Transverse colon (tissue), 4 donors: ENCODE results near the gene PEX19. TPM values are rescaled to one million over a fixed set of nuclear protein-coding genes. Genes with fewer than 3 reads are reported as not detected.

Experiments
- DNase-seq: peaks from one replicate; pipeline ENCODE4 v3.0.0-alpha.2; 2019
- H3K27ac ChIP-seq, 4 donors: fragments of 200-600 bp; sonication (generic); 2 replicates each; pipeline ENCODE4 v1.5.1; 2016 to 2018; ENCODE audit warnings: inconsistent platforms in 4 of 4
- H3K27me3 ChIP-seq: fragments of 200-600 bp; sonication (generic); 2 replicates; pipeline ENCODE4 v1.5.1; 2017; ENCODE audit warnings: inconsistent platforms
- H3K36me3 ChIP-seq, 4 donors: fragments of 200-600 bp; sonication (generic); 2 replicates each; pipeline ENCODE4 v1.5.1; 2017 to 2019; ENCODE audit warnings: inconsistent platforms in 4 of 4
- H3K4me1 ChIP-seq, 4 donors: fragments of 200-600 bp; sonication (generic); 2 replicates each; pipeline ENCODE4 v1.5.1; 2017 to 2020; ENCODE audit warnings: inconsistent platforms in 4 of 4
- H3K4me3 ChIP-seq, 4 donors: fragments of 200-600 bp; sonication (generic); 1 replicate in 1 of 4; 2 replicates in 3 of 4; pipeline versions ENCODE4 v1.5.1 to v1.6.1; 2017 to 2019; ENCODE audit warnings: inconsistent platforms in 4 of 4
- H3K9me3 ChIP-seq, 2 donors: fragments of 200-600 bp; sonication (generic); 2 replicates each; pipeline ENCODE4 v1.5.1; 2017 to 2019; ENCODE audit warnings: inconsistent platforms in 2 of 2
- EP300 ChIP-seq: sonication (generic); formaldehyde crosslinking; IDR thresholded peaks from one replicate; pipeline ENCODE4 v1.6.1; 2017; ENCODE audit warnings: antibody characterized with exemption, low read depth
- POLR2A ChIP-seq: fragments of 450-650 bp; IDR thresholded peaks from one replicate; pipeline ENCODE4 v1.6.1; 2016; ENCODE audit warnings: antibody characterized with exemption, mild to moderate bottlenecking, moderate library complexity
- POLR2AphosphoS5 ChIP-seq, 3 donors: sonication (generic); formaldehyde crosslinking; IDR thresholded peaks; one replicate each; pipeline ENCODE4 v1.6.1; 2016; ENCODE audit warnings: antibody characterized with exemption in 3 of 3
- WGBS, 2 donors: methylation state at CpG; one replicate each; pipeline ENCODE4 v1.1.5; 2018; ENCODE audit warnings: low coverage in 1 of 2; 5-methylcytosine and 5-hydroxymethylcytosine counted together
- in situ Hi-C, 4 donors: fragments of 200-750 bp; cut with MboI; loops; one replicate each; pipeline versions ENCODE4 v1.15.0 to v1.15.1; 2017; ENCODE audit warnings: low sequenced_read_pairs in 3 of 4, low pct_ligation_motif_present in 1 of 4, low pct_unique_long_range_greater_than_20kb in 1 of 4
- intact Hi-C: fragments of 100-400 bp; cut with DNase I; formaldehyde crosslinking; loops from one replicate; pipeline ENCODE4 v1.15.1; 2023; ENCODE audit warnings: low total_unique reads
- total RNA-seq, 4 donors: library from RNA; depleted of rRNA; stranded (reverse); fragments of >200 nt; gene quantifications; one replicate each; pipeline ENCODE4 v1.1.0, GENCODE V29; 2016
- TF ChIP-seq, protein P1 (sequence below), 5 experiments: fragments of 200-600 bp in 3 of 5; fragments of 450-650 bp in 2 of 5; sonication (generic) in 3 of 5; IDR thresholded peaks; 1 replicate in 2 of 5; 2 replicates in 3 of 5; pipeline ENCODE4 v1.5.1; 2016 to 2017; ENCODE audit warnings: antibody characterized with exemption in 5 of 5, inconsistent platforms in 3 of 5, mild to moderate bottlenecking in 2 of 5, moderate library complexity in 1 of 5

Gene PEX19
- total RNA-seq, 4 donors from 2014 or later: 22.1 to 50.8 (median 32.8) TPM

DNA sequence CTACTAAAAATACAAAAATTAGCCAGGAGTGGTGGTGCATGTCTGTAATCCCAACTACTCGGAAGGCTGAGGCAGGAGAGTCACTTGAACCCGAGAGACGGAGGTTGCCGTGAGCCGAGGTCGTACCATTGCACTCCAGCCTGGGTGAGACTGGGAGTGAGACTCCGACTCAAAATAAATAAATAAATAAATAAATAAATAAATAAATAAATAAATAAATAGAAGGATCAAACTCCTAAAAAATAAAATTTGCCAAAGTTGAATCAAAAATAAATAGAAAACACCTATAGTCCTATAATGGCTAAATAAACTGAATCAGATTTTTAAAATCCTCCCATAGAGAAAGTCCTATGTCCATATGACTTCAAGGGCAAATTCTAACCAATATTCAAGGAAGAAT, 15.2 kb upstream of the PEX19 start:
- intact Hi-C loops (no loop called here), in situ Hi-C loops (no loop called here)
- Histone ChIP-seq H3K4me1 (no peaks in the 10 kb centered on the region), H3K36me3 (peaks cover 0 to 99% (median 48%) of the 10 kb centered on the region in 4 donors), H3K27ac (no peak overlapping the region), H3K9me3 (no peaks in the 10 kb centered on the region), H3K27me3 (no peaks in the 10 kb centered on the region), H3K4me3 (no peak overlapping the region)
- no peak for DNase-seq
- 88 to 96% methylated on average over 5 to 7 of the region's 7 CpGs for WGBS, 2 donors
- TF ChIP-seq EP300 (no peak), POLR2A (no peak), POLR2AphosphoS5 (IDR thresholded peaks at IDR 0.05) (no peak)
- TF ChIP-seq, protein P1, sequence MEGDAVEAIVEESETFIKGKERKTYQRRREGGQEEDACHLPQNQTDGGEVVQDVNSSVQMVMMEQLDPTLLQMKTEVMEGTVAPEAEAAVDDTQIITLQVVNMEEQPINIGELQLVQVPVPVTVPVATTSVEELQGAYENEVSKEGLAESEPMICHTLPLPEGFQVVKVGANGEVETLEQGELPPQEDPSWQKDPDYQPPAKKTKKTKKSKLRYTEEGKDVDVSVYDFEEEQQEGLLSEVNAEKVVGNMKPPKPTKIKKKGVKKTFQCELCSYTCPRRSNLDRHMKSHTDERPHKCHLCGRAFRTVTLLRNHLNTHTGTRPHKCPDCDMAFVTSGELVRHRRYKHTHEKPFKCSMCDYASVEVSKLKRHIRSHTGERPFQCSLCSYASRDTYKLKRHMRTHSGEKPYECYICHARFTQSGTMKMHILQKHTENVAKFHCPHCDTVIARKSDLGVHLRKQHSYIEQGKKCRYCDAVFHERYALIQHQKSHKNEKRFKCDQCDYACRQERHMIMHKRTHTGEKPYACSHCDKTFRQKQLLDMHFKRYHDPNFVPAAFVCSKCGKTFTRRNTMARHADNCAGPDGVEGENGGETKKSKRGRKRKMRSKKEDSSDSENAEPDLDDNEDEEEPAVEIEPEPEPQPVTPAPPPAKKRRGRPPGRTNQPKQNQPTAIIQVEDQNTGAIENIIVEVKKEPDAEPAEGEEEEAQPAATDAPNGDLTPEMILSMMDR (IDR thresholded peaks at IDR 0.05): no peak

DNA sequence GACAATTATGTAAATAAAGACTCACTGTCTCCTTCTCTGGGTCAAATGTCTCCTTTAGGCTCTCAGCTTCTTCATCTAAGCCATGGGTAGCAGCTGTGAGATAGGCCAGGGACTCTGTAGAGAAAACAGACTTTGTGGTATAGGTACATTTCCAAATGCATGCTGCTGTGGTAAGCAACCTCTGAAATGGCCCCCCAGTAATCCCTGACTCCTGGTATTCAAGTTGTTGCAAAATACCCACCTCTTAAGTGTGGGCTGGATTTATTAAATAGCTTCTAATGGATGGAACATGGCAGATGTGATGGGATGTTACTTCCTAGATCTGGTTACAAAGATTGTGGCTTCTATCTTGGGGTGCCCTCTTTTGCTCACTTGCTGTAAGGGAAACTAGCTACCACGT, 11.1 kb upstream of the PEX19 start:
- in situ Hi-C loops: loop anchor here in 2 of 4 donors (10.0 to 25.0 kb wide), 2 partner anchors 101 to 109 kb away; partner anchors contain the start of gene CASQ1 (in 2 of the 2)

DNA sequence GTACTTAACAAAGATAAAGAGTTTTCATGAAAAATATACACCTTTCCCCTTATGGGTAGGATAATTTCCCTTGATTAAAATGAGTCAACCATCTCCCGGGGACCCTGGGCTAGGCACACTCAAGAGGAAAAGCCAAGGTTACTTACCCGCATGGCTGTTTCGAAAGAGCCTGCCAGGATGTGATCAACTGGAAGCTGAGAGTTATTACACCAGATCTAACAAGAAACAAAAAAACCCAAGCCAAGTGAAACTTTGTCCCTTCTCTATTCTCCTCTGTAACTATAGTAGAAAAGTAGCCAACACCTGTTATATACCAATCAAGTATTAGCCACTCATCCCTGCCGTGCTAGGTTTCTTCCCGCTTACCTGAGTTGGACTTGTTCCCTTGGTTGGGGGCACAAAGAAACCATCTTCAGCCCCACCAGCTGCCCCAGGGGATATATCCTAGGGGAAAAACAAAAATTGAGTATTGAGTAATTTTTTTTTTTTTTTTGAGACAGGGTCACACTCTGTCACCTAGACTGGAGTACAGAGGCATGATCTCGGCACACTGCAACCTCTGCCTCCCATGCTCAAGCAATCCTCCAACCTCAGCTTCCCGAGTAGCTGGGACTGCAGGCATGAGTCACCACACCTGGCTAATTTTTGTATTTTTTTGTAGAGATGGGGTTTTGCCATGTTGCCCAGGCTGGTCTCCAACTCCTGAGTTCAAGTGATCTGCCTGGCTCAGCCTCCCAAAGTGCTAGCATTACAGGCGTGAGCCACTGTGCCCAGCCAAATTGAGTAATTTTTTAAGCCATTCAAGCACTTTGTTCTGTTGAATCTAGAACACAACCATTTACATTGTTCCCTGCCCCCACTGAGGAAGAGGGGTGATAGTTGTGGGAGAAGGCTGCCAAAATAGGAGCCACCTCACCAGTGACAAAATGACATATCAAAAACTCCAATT, 8.4 kb upstream of the PEX19 start:
- no peaks in the 10 kb centered on the region for H3K4me1 ChIP-seq
- in situ Hi-C loops (loop anchor here in 3 of 4 donors (5.0 to 25.0 kb wide), 3 partner anchors 98 to 106 kb away; partner anchors contain the start of gene CASQ1 (in 3 of the 3)), intact Hi-C loops (loop anchor here (10.0 kb wide), 1 partner anchor 98 kb away; the partner anchor contains the start of gene CASQ1)
- H3K27ac ChIP-seq: no peak overlapping the region
- peaks cover 0 to 95% (median 47%) of the 10 kb centered on the region in 4 donors for H3K36me3 ChIP-seq
- no peaks in the 10 kb centered on the region for H3K27me3 ChIP-seq
- H3K4me3 ChIP-seq: no peak overlapping the region
- WGBS, 2 donors: 93 to 98% methylated on average over 7 to 8 of the region's 8 CpGs
- no peaks in the 10 kb centered on the region for H3K9me3 ChIP-seq
- no peak for DNase-seq
- TF ChIP-seq POLR2A (no peak), EP300 (no peak), POLR2AphosphoS5 (IDR thresholded peaks at IDR 0.05) (no peak)
- TF ChIP-seq, protein P1 (IDR thresholded peaks at IDR 0.05): no peak

More for the DNA sequence above, 11.1 kb upstream of the PEX19 start:
- H3K4me1 ChIP-seq: no peaks in the 10 kb centered on the region
- H3K27me3 ChIP-seq: no peaks in the 10 kb centered on the region
- no peak for DNase-seq
- no peak for TF ChIP-seq POLR2A
- TF ChIP-seq, protein P1 (IDR thresholded peaks at IDR 0.05): no peak
- TF ChIP-seq POLR2AphosphoS5 (IDR thresholded peaks at IDR 0.05): no peak
- no peak for TF ChIP-seq EP300
- no peaks in the 10 kb centered on the region for H3K9me3 ChIP-seq
- H3K27ac ChIP-seq: no peak overlapping the region
- H3K36me3 ChIP-seq: peaks cover 0 to 99% (median 48%) of the 10 kb centered on the region in 4 donors
- H3K4me3 ChIP-seq: no peak overlapping the region
- 83 to 100% methylated on average over 1 of the region's 1 CpG for WGBS, 2 donors
- intact Hi-C loops: loop anchor here (10.0 kb wide), 1 partner anchor 101 kb away; the partner anchor contains the start of gene CASQ1
